ENCODE data around the gene HDAC6. TPM values are rescaled to one million over a fixed set of nuclear protein-coding genes. Genes with fewer than 3 reads are reported as not detected.

HDAC6 gene
- total and polyA plus RNA-seq, 5 donors from 2014 or later, result 12.6 to 86.6 (median 18.5) TPM

DNA sequence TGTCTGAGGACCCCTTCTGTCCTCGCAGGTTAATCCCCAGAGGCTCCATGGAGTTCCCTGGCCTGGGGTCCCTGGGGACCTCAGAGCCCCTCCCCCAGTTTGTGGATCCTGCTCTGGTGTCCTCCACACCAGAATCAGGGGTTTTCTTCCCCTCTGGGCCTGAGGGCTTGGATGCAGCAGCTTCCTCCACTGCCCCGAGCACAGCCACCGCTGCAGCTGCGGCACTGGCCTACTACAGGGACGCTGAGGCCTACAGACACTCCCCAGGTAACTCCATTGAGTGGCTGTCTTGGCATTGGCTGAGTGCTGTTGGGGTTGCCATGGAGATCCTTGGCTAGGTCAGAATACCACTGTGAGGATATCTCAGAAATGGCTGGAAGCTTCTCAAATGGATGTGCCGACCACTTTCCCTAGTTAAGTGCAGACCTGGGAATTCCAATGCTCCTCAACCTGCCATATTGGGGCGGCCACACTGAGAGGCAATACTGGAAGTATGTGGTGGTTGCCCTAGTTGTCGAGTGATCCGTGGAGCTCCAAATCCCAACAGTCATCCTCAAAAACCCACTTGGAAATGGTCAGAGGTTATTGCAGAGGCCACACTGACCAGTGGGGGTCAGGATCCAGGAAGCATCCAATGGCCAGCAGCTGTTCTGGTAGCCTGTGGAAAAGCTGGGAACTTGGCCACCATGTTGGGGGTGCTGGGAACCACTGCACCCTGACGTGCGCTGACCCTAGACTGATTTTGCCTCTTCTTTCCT, 10.6 kb upstream of the HDAC6 start:
- no peak overlapping the region for H3K4me3 ChIP-seq (ENCODE audit: low read depth, low read length)
- ATAC-seq (ENCODE audit: low read depth in 2 of 2) (no peak), DNase-seq (no peak)
- no peaks in the 10 kb centered on the region for H3K9me3 ChIP-seq (ENCODE audit: control insufficient read depth in 2 of 2, low read length in 2 of 2)
- H3K36me3 ChIP-seq (ENCODE audit: control insufficient read depth, insufficient read depth, low read length), result no peaks in the 10 kb centered on the region
- no peak overlapping the region for H3K27ac Mint-ChIP-seq
- peaks cover 3% of the 10 kb centered on the region for H3K36me3 Mint-ChIP-seq
- H3K27ac ChIP-seq (ENCODE audit: insufficient read depth, low read length, poor library complexity, severe bottlenecking), result no peak overlapping the region
- H3K4me3 Mint-ChIP-seq, result no peak overlapping the region
- H3K4me1 ChIP-seq (ENCODE audit: control insufficient read depth, insufficient read depth, low read length, poor library complexity, severe bottlenecking), result peaks cover 4% of the 10 kb centered on the region
- H3K27me3 ChIP-seq (ENCODE audit: control insufficient read depth, insufficient read depth, low read length), result no peaks in the 10 kb centered on the region
- H3K27me3 Mint-ChIP-seq, result no peaks in the 10 kb centered on the region
- peaks cover 0 to 14% (median under 1%) of the 10 kb centered on the region in 4 donors for H3K4me1 Mint-ChIP-seq
- peaks cover 0 to 2% (median 0%) of the 10 kb centered on the region in 7 donors for H3K9me3 Mint-ChIP-seq

DNA sequence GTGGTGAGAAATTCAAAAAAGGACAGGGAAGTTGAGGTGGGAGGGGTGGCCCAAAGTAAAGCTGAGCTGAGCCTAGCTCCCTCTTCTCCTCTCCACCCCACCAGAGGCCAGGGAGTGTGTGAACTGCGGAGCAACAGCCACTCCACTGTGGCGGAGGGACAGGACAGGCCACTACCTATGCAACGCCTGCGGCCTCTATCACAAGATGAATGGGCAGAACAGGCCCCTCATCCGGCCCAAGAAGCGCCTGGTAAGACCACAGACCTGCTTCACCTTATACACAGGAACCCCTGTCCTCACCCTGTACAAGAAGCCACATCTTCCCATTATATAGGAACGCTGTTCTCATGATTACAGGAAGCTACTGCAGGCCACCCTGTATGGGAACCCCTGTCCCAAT, 9.6 kb upstream of the HDAC6 start:
- H3K27ac ChIP-seq (ENCODE audit: insufficient read depth, low read length, poor library complexity, severe bottlenecking), result no peak overlapping the region
- H3K36me3 ChIP-seq (ENCODE audit: control insufficient read depth, insufficient read depth, low read length), result no peaks in the 10 kb centered on the region
- H3K27me3 Mint-ChIP-seq, result no peaks in the 10 kb centered on the region
- ATAC-seq (ENCODE audit: low read depth in 2 of 2), result no peak
- peaks cover 0 to 14% (median under 1%) of the 10 kb centered on the region in 4 donors for H3K4me1 Mint-ChIP-seq
- H3K9me3 Mint-ChIP-seq, result peaks cover 0 to 2% (median 0%) of the 10 kb centered on the region in 7 donors
- no peak overlapping the region for H3K4me3 Mint-ChIP-seq
- H3K4me3 ChIP-seq (ENCODE audit: low read depth, low read length), result no peak overlapping the region
- H3K27ac Mint-ChIP-seq, result no peak overlapping the region
- no peaks in the 10 kb centered on the region for H3K9me3 ChIP-seq (ENCODE audit: control insufficient read depth in 2 of 2, low read length in 2 of 2)
- H3K27me3 ChIP-seq (ENCODE audit: control insufficient read depth, insufficient read depth, low read length), result no peaks in the 10 kb centered on the region
- peaks cover 4% of the 10 kb centered on the region for H3K4me1 ChIP-seq (ENCODE audit: control insufficient read depth, insufficient read depth, low read length, poor library complexity, severe bottlenecking)
- H3K36me3 Mint-ChIP-seq, result peaks cover 3% of the 10 kb centered on the region
- DNase-seq, result no peak

DNA sequence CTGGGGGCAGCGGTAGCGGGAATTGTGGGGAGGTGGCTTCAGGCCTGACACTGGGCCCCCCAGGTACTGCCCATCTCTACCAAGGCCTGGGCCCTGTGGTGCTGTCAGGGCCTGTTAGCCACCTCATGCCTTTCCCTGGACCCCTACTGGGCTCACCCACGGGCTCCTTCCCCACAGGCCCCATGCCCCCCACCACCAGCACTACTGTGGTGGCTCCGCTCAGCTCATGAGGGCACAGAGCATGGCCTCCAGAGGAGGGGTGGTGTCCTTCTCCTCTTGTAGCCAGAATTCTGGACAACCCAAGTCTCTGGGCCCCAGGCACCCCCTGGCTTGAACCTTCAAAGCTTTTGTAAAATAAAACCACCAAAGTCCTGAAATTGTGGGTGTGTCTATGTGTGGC, 7.9 kb upstream of the HDAC6 start:
- ATAC-seq (ENCODE audit: low read depth in 2 of 2) (no peak), DNase-seq (no peak)
- no peak overlapping the region for H3K4me3 ChIP-seq (ENCODE audit: low read depth, low read length)
- H3K27me3 ChIP-seq (ENCODE audit: control insufficient read depth, insufficient read depth, low read length), result no peaks in the 10 kb centered on the region
- H3K36me3 ChIP-seq (ENCODE audit: control insufficient read depth, insufficient read depth, low read length), result no peaks in the 10 kb centered on the region
- H3K9me3 ChIP-seq (ENCODE audit: control insufficient read depth in 2 of 2, low read length in 2 of 2), result no peaks in the 10 kb centered on the region
- H3K4me1 ChIP-seq (ENCODE audit: control insufficient read depth, insufficient read depth, low read length, poor library complexity, severe bottlenecking), result peaks cover 4% of the 10 kb centered on the region
- Mint-ChIP-seq H3K27ac (no peak overlapping the region), H3K9me3 (no peaks in the 10 kb centered on the region), H3K4me1 (peaks cover 0 to 9% (median 0%) of the 10 kb centered on the region in 4 donors), H3K36me3 (peaks cover 3% of the 10 kb centered on the region), H3K4me3 (no peak overlapping the region), H3K27me3 (no peaks in the 10 kb centered on the region)
- H3K27ac ChIP-seq (ENCODE audit: insufficient read depth, low read length, poor library complexity, severe bottlenecking), result no peak overlapping the region

DNA sequence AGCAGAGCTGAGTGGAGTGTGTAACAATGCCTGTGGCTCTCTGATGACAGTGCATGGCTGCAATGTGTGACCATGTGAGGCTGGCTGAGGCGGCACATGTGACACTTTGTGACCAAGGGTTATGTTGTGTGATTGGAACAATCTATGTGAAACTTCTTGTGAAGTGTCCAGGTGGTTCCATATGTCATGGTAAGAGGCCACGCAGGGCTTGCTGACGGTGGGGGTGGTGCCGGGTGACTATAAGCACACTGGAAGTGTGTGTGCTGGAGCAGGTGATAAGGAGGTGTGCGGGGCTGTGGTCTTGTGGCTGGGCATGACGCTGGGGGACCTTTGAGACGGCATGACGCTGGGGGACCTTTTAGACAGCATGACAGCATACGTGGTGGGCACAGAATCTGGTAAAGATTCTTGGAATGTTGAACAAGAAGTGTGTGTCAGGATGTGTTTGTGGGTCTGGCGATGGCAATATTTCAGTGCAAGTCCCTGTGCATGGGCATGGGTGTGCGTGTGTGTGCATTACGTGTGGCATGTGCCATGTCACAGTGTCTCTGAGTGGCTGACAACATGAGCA, 7.4 kb upstream of the HDAC6 start:
- peaks cover 3% of the 10 kb centered on the region for H3K36me3 Mint-ChIP-seq
- ATAC-seq (ENCODE audit: low read depth in 2 of 2) (no peak), DNase-seq (no peak)
- H3K27me3 Mint-ChIP-seq, result no peaks in the 10 kb centered on the region
- H3K36me3 ChIP-seq (ENCODE audit: control insufficient read depth, insufficient read depth, low read length), result no peaks in the 10 kb centered on the region
- H3K4me1 Mint-ChIP-seq, result peaks cover 0 to 6% (median 0%) of the 10 kb centered on the region in 4 donors
- no peak overlapping the region for H3K27ac ChIP-seq (ENCODE audit: insufficient read depth, low read length, poor library complexity, severe bottlenecking)
- no peaks in the 10 kb centered on the region for H3K9me3 Mint-ChIP-seq
- no peaks in the 10 kb centered on the region for H3K27me3 ChIP-seq (ENCODE audit: control insufficient read depth, insufficient read depth, low read length)
- no peaks in the 10 kb centered on the region for H3K9me3 ChIP-seq (ENCODE audit: control insufficient read depth in 2 of 2, low read length in 2 of 2)
- no peak overlapping the region for H3K4me3 Mint-ChIP-seq
- peaks cover 4% of the 10 kb centered on the region for H3K4me1 ChIP-seq (ENCODE audit: control insufficient read depth, insufficient read depth, low read length, poor library complexity, severe bottlenecking)
- H3K4me3 ChIP-seq (ENCODE audit: low read depth, low read length), result no peak overlapping the region
- H3K27ac Mint-ChIP-seq, result peak overlapping the region in 1 of 3 donors; percentile 53

DNA sequence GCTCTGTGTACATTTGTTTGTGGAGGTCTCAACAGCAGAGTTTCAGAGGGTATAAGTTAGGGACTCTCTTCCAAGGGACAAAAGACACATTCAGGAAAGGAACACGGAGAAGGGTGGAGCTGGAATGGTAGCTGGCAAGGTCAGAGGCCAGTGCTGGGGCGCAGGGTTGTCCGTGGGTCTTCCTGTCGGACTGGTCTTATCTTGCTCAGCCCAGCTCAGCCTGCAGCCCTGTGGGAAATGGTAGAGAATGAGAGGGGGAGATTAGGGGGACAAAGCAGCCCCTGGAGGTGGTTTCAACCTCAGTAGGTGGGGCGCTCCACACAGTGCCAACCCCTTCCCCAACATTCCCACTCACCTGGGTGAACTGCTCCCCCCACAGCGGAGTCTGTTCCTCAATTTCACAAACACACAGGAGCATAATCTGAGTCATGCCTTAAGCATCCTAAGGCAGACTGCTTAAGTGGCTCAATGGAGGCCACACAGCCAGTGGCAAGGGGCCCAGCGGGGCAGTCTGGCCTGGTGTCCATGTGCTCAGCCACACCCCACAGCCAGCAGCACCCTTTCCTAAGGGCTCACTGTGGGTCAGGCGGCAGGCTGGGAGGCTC, 6.9 kb upstream of the HDAC6 start:
- Mint-ChIP-seq H3K9me3 (no peaks in the 10 kb centered on the region), H3K4me1 (no peaks in the 10 kb centered on the region), H3K4me3 (no peak overlapping the region), H3K36me3 (peaks cover 3% of the 10 kb centered on the region), H3K27ac (no peak overlapping the region), H3K27me3 (no peaks in the 10 kb centered on the region)
- Histone ChIP-seq H3K36me3 (ENCODE audit: control insufficient read depth, insufficient read depth, low read length) (no peaks in the 10 kb centered on the region), H3K4me3 (ENCODE audit: low read depth, low read length) (no peak overlapping the region), H3K27me3 (ENCODE audit: control insufficient read depth, insufficient read depth, low read length) (no peaks in the 10 kb centered on the region), H3K4me1 (ENCODE audit: control insufficient read depth, insufficient read depth, low read length, poor library complexity, severe bottlenecking) (no peaks in the 10 kb centered on the region), H3K27ac (ENCODE audit: insufficient read depth, low read length, poor library complexity, severe bottlenecking) (no peak overlapping the region), H3K9me3 (ENCODE audit: control insufficient read depth in 2 of 2, low read length in 2 of 2) (no peaks in the 10 kb centered on the region)
- no peak for DNase-seq
- ATAC-seq (ENCODE audit: low read depth in 2 of 2), result no peak

DNA sequence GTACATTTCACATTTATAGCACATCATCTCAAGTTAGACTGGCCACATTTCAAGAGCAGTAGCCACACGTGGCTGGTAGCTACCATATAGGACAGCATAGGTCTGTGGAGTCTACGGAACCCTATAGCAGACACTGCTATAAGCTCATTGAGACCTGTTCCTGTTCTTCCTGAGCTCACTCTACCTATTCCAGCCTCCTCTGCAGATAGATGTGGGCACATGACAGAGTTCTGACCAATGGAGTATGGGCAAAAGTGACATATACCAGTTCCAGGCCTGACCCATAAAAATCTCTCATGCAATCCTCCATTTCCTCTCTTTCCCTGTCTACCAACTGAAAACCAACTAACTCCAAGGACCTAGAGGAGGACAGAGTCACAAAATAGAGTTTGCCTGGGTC, 3.5 kb upstream of the HDAC6 start:
- H3K4me3 ChIP-seq (ENCODE audit: low read depth, low read length), result no peak overlapping the region
- H3K36me3 ChIP-seq (ENCODE audit: control insufficient read depth, insufficient read depth, low read length), result no peaks in the 10 kb centered on the region
- H3K27me3 ChIP-seq (ENCODE audit: control insufficient read depth, insufficient read depth, low read length), result no peaks in the 10 kb centered on the region
- no peak overlapping the region for H3K27ac ChIP-seq (ENCODE audit: insufficient read depth, low read length, poor library complexity, severe bottlenecking)
- Mint-ChIP-seq H3K4me3 (no peak overlapping the region), H3K4me1 (peaks cover 3 to 11% (median 5%) of the 10 kb centered on the region in 4 donors), H3K27me3 (no peaks in the 10 kb centered on the region), H3K27ac (no peak overlapping the region), H3K36me3 (peaks cover 3% of the 10 kb centered on the region), H3K9me3 (no peaks in the 10 kb centered on the region)
- DNase-seq (no peak), ATAC-seq (ENCODE audit: low read depth in 2 of 2) (no peak)
- no peaks in the 10 kb centered on the region for H3K4me1 ChIP-seq (ENCODE audit: control insufficient read depth, insufficient read depth, low read length, poor library complexity, severe bottlenecking)
- H3K9me3 ChIP-seq (ENCODE audit: control insufficient read depth in 2 of 2, low read length in 2 of 2), result no peaks in the 10 kb centered on the region

DNA sequence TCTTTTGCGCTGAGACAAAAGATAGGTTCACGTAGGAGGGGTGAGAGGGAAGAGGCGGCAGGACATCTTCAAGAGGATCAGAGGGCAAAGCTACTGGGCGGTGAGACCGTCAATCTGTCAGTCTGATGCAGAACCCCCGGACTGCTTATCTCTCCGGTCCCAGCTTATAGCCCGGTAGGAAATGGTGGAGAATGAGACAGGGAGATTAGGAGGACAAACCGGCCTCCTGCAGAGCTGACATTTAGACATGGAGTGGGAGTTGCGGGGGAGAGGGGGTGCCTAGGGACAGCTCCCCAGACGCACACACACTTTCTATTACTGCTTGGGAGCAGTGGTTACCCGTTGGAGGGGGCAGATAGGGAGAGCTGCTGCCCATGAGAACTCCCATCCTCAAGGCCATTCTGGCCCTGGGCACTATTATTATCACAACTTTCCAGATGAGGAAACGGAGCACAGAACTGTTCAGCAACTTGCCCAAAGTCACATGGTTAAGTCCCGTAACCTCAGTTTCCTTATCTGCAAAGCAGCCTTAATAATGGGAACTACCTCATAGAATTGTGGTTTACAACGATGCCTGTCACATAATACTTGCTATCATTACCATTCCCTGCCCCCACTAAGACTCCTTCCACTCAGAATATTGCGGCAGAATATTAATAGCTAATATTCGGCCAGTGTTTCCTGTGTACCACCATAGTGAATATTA, 1.1 kb upstream of the HDAC6 start:
- H3K27ac Mint-ChIP-seq, result peak overlapping the region; percentile 97 to 99 (median 99)
- peaks cover 3 to 11% (median 7%) of the 10 kb centered on the region in 4 donors for H3K4me1 Mint-ChIP-seq
- H3K9me3 Mint-ChIP-seq, result no peaks in the 10 kb centered on the region
- H3K9me3 ChIP-seq (ENCODE audit: control insufficient read depth in 2 of 2, low read length in 2 of 2), result no peaks in the 10 kb centered on the region
- no peaks in the 10 kb centered on the region for H3K27me3 Mint-ChIP-seq
- no peak for ATAC-seq (ENCODE audit: low read depth in 2 of 2)
- H3K4me3 Mint-ChIP-seq, result peak overlapping the region; percentile 91 to 98 (median 95)
- H3K27me3 ChIP-seq (ENCODE audit: control insufficient read depth, insufficient read depth, low read length), result no peaks in the 10 kb centered on the region
- peaks cover 5% of the 10 kb centered on the region for H3K36me3 Mint-ChIP-seq
- H3K27ac ChIP-seq (ENCODE audit: insufficient read depth, low read length, poor library complexity, severe bottlenecking), result peak overlapping the region; percentile 89
- peak in 1 of 3 donors; percentile 7 for DNase-seq
- H3K4me1 ChIP-seq (ENCODE audit: control insufficient read depth, insufficient read depth, low read length, poor library complexity, severe bottlenecking), result no peaks in the 10 kb centered on the region
- H3K36me3 ChIP-seq (ENCODE audit: control insufficient read depth, insufficient read depth, low read length), result no peaks in the 10 kb centered on the region
- peak overlapping the region; percentile 85 for H3K4me3 ChIP-seq (ENCODE audit: low read depth, low read length)
